C4-2B (cell line): ENCODE results near the gene COL6A2.

Source experiments
- ZFX ChIP-seq: fragments of 450-650 bp; IDR thresholded peaks from 2 replicates; pipeline ENCODE4 v1.6.1; 2017
- TF ChIP-seq, protein P1 (sequence below): fragments of 450-650 bp; conservative IDR thresholded peaks from 2 replicates; pipeline ENCODE4 v1.5.1; 2017; ENCODE audit warnings: mild to moderate bottlenecking

DNA sequence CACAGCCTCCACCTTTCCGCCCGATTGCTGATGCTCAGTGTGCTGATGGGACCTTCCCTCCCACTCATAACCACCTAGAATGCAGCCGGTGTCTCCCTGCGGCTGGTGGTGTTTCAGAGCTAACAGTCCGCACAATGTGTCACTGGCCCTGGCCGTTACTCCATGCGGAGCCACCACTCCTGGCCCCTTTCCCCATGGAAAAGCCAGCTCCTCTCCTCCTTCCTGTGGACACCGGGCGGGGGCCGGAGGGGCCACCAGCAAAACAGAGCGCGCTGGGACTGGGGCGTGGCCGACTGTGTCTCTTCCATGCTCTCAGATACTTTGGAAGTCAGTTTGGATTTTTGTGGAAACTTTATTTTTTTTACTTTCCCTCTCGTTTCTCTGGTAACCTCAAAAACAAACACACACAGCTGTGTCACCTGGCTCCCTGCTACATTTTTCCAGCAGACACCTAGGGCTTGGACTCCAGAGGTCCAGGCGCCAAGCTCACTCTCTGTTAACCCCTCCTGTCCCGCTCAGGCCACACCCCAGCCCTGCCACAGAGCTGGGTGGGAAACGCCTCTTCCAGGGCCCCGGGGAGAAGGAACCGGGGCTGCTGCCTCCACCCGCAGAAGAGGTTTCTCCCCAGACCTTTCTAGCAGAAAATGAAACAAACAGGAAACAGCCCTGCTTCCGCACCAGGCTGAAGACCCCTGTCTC lies 32.5 kb upstream of the COL6A2 start:
- TF ChIP-seq, protein P1, sequence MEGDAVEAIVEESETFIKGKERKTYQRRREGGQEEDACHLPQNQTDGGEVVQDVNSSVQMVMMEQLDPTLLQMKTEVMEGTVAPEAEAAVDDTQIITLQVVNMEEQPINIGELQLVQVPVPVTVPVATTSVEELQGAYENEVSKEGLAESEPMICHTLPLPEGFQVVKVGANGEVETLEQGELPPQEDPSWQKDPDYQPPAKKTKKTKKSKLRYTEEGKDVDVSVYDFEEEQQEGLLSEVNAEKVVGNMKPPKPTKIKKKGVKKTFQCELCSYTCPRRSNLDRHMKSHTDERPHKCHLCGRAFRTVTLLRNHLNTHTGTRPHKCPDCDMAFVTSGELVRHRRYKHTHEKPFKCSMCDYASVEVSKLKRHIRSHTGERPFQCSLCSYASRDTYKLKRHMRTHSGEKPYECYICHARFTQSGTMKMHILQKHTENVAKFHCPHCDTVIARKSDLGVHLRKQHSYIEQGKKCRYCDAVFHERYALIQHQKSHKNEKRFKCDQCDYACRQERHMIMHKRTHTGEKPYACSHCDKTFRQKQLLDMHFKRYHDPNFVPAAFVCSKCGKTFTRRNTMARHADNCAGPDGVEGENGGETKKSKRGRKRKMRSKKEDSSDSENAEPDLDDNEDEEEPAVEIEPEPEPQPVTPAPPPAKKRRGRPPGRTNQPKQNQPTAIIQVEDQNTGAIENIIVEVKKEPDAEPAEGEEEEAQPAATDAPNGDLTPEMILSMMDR: no peak
- TF ChIP-seq ZFX: no peak
